AG04449 (cell line): Measurements from ENCODE around the gene TBCCD1.
"Not testable (repeated sequence)": the region's sequence is repeated elsewhere in the genome, so short reads cannot be mapped to it uniquely, and the experiment has no call there.

ENCODE experiments used
- CTCF ChIA-PET: fragments of 350-600 bp; formaldehyde crosslinking; extraction: SDS; loops from one replicate; lab custom pipeline; 2021; ENCODE audit warnings: antibody characterized with exemption; lab: Yijun Ruan, JAX
- POLR2A ChIA-PET: fragments of 400-600, 350-600 bp; formaldehyde crosslinking; extraction: SDS; loops from one replicate; lab custom pipeline; 2020; ENCODE audit warnings: antibody characterized with exemption, inconsistent platforms; lab: Yijun Ruan, JAX
- DNase-seq: peaks from one replicate; pipeline ENCODE4 v3.0.0-alpha.2; 2010; ENCODE audit warnings: low read depth, low spot score
- H3K4me3 ChIP-seq: 2 replicates; pipeline ENCODE4 v1.5.1; 2011; ENCODE audit warnings: low read depth, mild to moderate bottlenecking, control low read depth, low read length
- TF ChIP-seq, protein P1 (sequence below): IDR thresholded peaks from one replicate; pipeline ENCODE4 v1.5.1; 2011; ENCODE audit warnings: mild to moderate bottlenecking, moderate library complexity, low read length, control low read depth, inconsistent platforms; ENCODE audit not compliant: insufficient read depth; ENCODE audit errors: missing control alignments

TBCCD1 gene

DNA sequence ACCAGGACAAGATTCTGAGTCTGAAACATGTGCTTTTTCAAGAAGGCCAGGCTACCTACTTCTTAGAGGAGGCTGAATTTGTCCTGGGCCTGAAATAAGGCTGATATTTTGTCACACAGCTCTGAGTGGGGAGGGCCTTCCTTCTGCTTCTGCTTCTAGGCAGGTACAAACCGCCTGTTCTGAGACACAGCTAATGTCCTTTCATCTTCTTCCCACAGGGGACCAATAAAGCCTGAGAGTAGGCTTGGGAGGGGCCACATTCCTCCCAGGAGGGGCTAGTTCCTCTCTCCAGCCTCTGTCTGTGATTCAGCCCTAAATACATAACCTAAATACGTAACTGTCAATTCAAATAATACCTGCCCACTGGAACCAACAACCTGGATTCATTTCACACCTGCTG lies 57.7 kb downstream of the TBCCD1 start:
- no peak overlapping the region for H3K4me3 ChIP-seq
- ChIA-PET POLR2A (no interaction called here), CTCF (interaction anchor here (1.2 kb wide), 1 partner anchor 10 kb away, joined by 3 read pairs; no protein-coding TSS in a partner anchor)
- no peak for DNase-seq
- TF ChIP-seq, protein P1, sequence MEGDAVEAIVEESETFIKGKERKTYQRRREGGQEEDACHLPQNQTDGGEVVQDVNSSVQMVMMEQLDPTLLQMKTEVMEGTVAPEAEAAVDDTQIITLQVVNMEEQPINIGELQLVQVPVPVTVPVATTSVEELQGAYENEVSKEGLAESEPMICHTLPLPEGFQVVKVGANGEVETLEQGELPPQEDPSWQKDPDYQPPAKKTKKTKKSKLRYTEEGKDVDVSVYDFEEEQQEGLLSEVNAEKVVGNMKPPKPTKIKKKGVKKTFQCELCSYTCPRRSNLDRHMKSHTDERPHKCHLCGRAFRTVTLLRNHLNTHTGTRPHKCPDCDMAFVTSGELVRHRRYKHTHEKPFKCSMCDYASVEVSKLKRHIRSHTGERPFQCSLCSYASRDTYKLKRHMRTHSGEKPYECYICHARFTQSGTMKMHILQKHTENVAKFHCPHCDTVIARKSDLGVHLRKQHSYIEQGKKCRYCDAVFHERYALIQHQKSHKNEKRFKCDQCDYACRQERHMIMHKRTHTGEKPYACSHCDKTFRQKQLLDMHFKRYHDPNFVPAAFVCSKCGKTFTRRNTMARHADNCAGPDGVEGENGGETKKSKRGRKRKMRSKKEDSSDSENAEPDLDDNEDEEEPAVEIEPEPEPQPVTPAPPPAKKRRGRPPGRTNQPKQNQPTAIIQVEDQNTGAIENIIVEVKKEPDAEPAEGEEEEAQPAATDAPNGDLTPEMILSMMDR, result no peak

DNA sequence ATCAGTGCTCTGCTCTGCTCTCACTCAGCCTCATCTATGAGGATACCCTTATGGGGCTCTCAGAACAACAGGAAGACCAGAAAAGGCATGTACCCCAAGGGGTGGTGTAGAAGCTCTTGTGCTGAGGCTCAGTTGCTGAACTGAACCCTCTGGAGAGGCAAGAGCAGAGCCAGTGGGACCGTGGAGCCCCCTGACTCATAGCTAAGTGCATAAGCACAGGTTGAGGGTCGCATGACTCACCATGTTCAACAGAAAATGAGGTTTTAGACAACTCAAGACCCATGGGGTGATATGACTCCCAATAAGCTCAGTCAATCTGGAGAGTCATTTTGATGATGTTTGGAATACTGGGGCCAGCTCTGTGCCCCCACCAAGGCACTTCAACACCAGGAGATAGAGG lies 60.3 kb downstream of the TBCCD1 start:
- ChIA-PET POLR2A (no interaction called here), CTCF (no interaction called here)
- no peak overlapping the region for H3K4me3 ChIP-seq
- DNase-seq, result no peak
- TF ChIP-seq, protein P1, result no peak

DNA sequence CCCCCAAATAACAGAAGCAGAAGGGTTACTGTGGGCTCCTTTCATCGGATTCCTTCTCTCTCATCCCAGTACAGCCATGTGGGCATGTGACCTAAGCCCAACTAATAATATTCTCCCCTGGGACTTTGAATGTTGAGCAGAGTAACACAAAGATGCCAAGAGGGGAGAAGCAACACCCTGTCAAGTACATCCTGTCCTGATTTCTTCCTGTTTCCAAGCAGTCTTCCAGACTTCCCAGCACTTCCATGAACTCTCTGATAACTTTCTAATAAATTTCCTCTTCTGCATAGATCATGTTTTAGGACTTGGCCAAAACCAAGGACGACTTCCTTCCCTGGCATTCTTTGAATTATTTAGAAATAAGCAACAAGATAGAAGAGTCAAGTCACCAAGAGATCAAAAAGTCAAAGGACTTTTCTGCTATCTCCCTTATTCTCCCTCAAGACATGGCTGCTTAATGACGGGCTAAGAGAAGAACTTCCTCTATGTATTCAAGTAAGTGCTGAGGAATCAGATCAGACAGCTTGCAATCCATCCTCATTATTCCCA lies 60.9 kb downstream of the TBCCD1 start:
- TF ChIP-seq, protein P1, result no peak
- ChIA-PET POLR2A (no interaction called here), CTCF (no interaction called here)
- DNase-seq, result no peak
- no peak overlapping the region for H3K4me3 ChIP-seq

DNA sequence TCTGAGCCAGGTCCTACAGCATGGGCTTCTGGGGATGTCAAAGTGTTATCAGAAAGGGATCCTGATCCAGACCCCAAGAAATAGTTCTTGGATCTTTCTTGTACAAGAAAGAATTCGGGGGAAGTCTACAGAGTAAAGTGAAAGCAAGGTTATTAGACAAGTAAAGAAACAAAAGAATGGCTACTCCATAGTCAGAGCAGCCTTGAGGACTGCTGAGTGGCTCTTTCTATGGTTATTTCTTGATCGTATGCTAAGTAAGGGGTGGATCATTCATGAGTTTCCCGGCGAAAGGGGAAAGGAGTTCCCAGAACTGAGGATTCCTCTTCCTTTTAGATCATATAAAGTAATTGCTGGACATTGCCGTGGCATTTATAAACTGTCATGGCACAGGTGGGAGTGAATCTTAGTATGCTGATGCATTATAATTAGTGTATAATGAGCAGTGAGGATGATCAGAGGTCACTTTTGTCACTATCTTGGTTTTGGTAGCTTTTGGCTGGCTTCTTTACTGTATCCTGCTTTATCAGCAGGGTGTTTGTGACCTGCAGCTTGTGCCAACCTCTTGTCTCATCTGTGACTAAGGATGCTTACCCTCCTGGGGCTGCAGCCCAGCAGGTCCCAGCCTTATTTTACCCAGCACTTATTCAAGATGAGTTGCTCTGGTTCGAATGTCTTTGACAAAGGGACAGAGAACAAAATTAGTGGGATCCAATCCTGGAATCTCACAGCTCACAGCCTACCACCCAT lies 64.0 kb downstream of the TBCCD1 start:
- POLR2A ChIA-PET, result no interaction called here
- H3K4me3 ChIP-seq, result no peak overlapping the region
- DNase-seq, result no peak
- CTCF ChIA-PET, result interaction anchor here (1.6 kb wide), 1 partner anchor 10 kb away, joined by 3 read pairs; no protein-coding TSS in a partner anchor
- TF ChIP-seq, protein P1, result no peak

DNA sequence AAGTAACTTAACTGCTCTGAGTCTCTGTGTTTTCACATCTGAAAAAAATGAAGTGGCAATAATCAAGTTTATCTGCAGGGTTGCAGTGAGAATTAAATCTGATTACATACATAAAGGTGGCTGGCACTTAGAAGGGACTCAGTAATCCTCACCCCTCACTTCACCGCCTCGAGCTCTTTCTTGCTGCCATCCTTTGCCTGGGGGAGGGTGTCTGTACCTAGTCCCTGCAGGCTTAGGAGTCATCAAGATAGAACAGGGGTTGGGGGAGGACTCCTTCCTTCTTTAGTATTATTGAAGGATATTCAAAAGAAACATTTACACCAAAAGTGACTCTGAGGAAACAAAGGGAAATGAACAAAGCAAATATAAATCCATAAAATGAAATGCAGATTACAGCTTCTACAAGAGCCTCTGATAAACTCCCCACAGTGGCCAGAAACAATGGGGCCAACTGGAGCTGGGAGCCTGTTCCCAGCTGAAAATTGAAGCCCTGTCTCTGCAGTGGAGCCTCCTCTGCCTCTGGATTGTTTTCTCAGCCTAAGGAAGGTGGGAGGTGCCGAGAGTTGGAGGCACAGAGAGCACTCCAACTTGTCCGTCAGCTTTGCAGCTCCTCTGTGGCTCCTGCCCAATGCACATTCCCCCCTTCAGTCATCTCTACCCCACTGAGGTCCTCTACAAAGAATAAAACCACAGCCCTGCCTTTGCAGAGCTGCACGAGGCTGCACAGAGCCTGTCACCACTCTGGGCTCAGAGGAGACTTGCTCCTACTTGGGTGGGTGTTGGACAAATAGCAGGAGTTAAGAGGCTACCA lies 64.8 kb downstream of the TBCCD1 start:
- POLR2A ChIA-PET, result no interaction called here
- no peak overlapping the region for H3K4me3 ChIP-seq
- DNase-seq, result no peak
- CTCF ChIA-PET, result no interaction called here
- TF ChIP-seq, protein P1, result no peak

DNA sequence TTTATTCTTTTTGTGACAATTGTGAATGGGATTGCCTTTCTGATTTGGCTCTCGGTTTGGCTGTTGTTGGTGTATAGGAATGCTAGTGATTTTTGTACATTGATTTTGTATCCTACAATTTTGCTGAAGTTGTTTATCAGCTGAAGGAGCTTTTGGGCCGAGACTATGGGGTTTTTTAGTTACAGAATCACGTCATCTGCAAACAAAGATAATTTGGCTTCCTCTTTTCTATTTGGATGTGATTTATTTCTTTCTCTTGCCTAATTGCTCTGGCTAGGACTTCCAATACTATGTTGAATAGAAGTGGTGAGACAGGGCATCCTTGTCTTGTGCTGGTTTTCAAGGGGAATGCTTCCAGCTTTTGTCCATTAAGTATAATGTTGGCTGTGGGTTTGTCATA lies 67.2 kb downstream of the TBCCD1 start:
- DNase-seq, POLR2A ChIA-PET, H3K4me3 ChIP-seq: not testable (repeated sequence)
- CTCF ChIA-PET, result interaction anchor here (1.1 kb wide), 1 partner anchor 40 kb away, joined by 4 read pairs; no protein-coding TSS in a partner anchor

DNA sequence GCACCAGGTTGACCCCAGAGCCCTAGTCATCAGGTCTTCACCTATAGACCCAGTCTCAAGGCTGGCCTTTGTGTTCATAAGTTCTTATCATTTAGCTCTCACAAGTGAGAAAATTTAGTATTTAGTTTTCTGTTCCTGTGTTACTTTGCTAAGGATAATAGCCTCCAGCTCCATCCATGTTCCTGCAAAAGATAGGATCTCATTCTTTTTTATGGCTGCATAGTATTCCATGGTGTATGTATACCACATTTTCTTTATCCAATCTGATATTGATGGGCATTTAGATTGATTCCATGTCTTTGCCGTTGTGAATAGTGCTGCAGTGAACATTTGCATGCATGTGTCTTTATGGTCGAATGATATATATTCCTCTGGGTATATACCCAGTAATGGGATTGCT lies 69.1 kb downstream of the TBCCD1 start:
- CTCF ChIA-PET, POLR2A ChIA-PET, H3K4me3 ChIP-seq, DNase-seq: not testable (repeated sequence)
